Measurements from ENCODE around the gene HTRA2.

DNA sequence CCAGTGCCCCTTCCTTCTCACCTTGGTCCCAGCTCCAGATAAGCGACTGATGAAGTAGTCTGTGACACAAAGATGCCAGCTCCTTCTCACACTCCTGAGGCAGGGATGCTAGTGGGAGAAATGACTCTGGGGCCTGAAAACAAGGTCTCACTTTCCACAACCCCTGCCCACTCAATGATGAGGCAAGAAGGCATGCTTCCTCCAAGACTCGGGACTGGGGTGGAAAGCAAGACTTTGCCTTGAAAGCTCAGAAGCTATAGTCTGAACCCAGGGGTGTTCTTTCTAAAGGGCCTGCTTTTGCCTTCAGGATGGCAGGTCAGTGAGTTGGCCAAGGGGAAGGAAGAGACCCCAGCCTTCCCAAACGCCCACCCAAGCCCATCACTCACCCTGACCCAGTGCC, 48.3 kb upstream of the HTRA2 start:
- TF ChIP-seq, protein P1, sequence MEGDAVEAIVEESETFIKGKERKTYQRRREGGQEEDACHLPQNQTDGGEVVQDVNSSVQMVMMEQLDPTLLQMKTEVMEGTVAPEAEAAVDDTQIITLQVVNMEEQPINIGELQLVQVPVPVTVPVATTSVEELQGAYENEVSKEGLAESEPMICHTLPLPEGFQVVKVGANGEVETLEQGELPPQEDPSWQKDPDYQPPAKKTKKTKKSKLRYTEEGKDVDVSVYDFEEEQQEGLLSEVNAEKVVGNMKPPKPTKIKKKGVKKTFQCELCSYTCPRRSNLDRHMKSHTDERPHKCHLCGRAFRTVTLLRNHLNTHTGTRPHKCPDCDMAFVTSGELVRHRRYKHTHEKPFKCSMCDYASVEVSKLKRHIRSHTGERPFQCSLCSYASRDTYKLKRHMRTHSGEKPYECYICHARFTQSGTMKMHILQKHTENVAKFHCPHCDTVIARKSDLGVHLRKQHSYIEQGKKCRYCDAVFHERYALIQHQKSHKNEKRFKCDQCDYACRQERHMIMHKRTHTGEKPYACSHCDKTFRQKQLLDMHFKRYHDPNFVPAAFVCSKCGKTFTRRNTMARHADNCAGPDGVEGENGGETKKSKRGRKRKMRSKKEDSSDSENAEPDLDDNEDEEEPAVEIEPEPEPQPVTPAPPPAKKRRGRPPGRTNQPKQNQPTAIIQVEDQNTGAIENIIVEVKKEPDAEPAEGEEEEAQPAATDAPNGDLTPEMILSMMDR (IDR thresholded peaks at IDR 0.05; ENCODE audit: low read depth, low read length), result no peak
- no peak for TF ChIP-seq EZH2phosphoT487 (IDR thresholded peaks at IDR 0.05; ENCODE audit: low read depth)
